ENCODE measurements around the gene ARHGAP24. TPM values are rescaled to one million over a fixed set of nuclear protein-coding genes. Genes with fewer than 3 reads are reported as not detected.
"Not testable (repeated sequence)": the region's sequence is repeated elsewhere in the genome, so short reads cannot be mapped to it uniquely, and the experiment has no call there.

ARHGAP24 gene
- polyA plus RNA-seq, 1 donor, result 110 TPM

- DNase-seq, result no peak
Measured at GRCh38 chr4:85818700-85819099, 343.8 kb downstream of the ARHGAP24 start.

GRCh38 chr4:85820101-85820500 lies 345.2 kb downstream of the ARHGAP24 start:
- DNase-seq, result not testable (repeated sequence)

DNA sequence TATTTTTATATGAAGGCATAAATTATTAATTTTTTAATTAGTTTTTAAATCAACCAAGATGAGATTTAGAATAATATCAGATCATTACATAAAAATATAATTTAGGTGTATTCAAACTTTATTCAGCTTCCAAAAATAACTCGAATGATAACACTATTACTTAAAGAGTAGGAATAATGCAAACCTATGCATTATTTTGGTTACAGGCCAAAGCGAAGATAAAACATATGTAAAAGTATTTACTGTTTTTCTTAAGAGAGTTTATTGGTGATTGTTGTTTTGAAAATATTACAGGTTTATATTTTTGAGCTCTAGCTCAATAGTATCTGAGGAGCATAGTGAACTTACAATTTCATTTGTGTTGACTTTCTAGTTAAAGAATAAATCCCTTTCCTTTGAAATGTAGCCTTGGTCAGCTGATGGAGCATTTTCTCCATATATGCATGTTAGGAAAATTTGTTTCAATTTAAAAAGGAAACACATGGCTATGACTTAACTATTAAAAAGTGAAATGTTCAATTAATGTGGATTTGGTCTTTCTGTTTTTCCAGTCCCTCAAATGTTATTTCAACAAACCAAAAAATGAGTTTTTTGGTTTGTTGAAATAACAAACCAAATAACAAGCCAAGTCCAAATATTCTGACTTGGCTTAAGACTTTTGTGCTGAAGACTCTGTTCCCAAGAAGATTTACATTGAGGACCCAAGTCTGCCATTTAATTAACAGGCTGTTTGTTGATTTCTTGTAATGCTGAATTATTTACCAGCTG lies 346.9 kb downstream of the ARHGAP24 start:
- no peak for DNase-seq

DNA sequence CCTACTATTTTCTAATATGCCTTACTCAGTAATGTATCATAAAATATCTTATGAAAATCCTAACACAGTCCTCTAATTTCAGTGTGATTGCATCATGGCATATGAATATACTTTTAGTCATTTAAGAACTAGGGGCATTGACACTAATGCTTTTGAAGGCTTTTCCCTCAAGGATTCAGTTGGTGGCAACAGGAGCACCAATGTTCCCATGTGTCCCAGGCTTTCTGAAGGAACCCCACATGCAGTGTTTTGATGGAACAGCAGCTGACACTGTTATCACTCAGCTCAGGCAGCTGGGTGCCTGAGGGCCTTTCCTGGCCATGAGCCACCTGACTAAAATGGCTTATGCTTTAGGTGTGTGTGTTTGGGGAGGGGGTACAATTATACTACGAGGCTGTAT lies 348.3 kb downstream of the ARHGAP24 start:
- DNase-seq, result no peak

- DNase-seq, result no peak
Measured at GRCh38 chr4:85824166-85824945, 349.4 kb downstream of the ARHGAP24 start.

DNA sequence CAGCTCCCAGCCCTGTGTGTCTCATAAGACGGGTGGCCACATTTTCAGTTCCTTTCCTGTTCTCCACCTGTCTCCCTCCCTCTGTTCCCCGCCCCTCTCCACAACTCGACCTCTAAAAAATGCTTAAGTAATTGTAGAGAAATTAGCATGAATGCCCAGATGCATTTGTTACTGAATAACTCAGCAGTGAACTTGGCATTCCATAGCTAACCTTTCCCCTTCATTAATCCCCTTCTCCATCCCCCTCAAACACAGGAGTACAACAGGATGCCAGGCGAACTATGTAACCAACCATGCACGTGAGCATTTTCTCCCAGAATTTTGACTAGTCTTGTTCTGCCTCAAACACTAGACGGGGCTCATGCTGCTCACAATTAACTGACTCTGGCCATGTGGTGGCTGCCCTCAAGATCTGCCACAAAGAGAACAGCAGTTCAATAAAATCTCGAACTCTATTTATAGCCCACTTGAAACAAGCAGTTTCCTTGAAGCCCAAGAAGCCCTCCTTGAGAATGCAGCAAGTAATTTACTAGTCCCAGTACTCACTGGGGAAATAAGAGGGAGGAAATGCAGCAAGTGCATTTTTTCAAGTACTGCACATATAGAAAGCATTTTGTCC lies 351.2 kb downstream of the ARHGAP24 start:
- peak; percentile 89 for DNase-seq

- peak; percentile 59 for DNase-seq
Measured at GRCh38 chr4:85828027-85828890, 353.3 kb downstream of the ARHGAP24 start.

- no peak for DNase-seq
Measured at GRCh38 chr4:85829276-85830051, 354.5 kb downstream of the ARHGAP24 start.

DNA sequence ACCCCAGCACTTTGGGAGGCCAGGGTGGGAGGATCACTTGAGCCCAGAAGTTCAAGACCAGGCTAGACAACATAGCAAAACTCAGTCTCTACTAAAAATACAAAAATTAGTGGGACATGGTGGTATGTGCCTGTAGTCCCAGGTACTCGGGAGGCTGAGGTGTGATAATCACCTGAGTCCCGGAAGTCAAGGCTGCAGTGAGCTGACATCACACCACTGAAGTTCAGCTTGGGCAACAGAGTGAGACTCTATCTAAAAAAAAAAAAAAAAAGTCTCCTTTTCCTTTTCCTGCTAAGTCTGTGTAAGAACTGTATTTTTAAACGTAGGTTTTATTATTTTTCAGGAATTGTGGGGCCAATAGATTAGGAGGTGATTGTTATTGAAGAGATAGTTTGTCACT lies 356.7 kb downstream of the ARHGAP24 start:
- no peak for DNase-seq

- DNase-seq, result no peak
Measured at GRCh38 chr4:85833302-85833701, 358.4 kb downstream of the ARHGAP24 start.

GRCh38 chr4:85834934-85835333 lies 360.0 kb downstream of the ARHGAP24 start:
- no peak for DNase-seq

DNA sequence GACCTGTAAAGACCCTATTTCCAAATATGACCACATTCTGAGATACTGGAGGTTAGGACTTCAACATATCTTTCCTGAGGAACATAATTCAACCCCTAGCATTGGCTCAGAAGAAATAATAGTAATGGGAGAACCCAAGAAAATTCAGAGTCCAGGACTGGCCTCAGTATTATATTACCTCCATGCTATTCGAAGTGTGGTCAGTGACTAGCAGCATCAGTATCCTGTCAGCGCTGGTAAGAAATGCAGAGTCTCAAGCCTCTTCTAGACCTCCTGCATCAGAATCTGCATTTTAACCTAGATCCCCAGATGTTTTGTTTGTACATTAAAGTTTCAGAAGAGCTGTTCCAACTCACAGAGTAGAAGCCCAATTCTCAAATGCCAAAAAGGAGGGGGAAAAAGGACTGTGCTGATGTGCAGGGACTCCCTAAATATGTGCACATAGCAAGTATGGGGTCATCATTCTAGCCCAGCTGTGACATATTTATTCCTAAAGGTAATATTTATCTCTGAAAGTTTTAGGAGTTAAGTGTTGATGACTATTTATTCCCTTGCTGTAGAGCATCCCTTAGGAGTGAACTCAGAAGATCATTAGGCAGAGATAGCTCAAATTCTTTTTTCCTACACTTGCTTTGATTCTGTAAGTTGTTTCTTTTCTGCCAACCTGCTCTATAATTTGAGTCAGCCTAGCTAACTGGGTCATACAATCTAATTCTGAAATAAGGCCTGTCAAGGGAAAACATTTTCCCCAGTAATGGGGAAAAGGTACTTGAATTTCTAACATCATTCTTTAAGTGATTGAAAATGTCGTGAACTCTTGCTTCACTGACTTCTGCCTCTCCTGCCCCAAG lies 361.9 kb downstream of the ARHGAP24 start:
- DNase-seq, result no peak

GRCh38 chr4:85837439-85837733 lies 362.4 kb downstream of the ARHGAP24 start:
- no peak for DNase-seq

DNA sequence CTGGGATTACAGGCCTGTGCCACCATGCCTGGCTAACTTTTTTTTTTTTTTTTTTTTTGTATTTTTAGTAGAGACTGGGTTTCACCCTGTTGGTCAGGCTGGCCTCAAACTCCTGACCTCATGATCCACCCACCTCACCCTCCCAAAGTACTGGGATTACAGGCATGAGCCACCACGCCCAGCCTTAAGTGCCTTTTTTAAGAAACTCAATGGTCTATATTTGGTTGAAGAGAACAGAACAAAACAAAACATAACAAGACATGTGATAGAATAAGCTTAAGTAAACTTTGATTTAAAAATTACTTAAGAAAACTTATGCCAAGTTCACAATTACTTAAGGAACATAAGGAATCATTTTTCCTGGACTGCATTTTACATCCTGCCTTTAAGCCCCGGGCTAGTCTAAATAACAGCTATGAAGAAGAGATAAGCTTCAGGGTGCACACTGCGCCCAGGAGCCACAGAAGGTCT lies 365.1 kb downstream of the ARHGAP24 start:
- not testable (repeated sequence) for DNase-seq

DNA sequence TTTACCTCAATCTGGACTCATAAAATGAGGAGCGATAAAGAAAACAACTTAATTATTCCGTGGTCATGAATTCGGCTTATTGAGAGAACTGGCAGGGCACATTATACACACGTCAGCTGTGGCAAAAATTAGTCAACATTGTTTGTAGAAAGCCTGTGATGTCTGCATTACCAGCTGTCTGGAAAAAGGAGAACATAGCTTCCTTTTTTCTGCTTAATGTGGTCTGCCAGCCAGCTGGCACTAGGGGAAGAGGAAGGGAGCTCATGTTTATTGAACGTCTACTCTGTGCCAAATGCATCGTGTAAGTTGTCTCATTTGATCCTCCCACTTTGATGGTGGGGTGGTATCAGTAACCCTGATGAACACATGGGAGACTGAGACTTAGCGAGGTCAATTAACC lies 367.6 kb downstream of the ARHGAP24 start:
- DNase-seq, result no peak

- not testable (repeated sequence) for DNase-seq
Measured at GRCh38 chr4:85853740-85854139, 378.8 kb downstream of the ARHGAP24 start.

GRCh38 chr4:85854546-85854945 lies 379.6 kb downstream of the ARHGAP24 start:
- DNase-seq, result no peak

- no peak for DNase-seq
Measured at GRCh38 chr4:85860066-85860740, 385.3 kb downstream of the ARHGAP24 start.

- DNase-seq, result peak; percentile 70
Measured at GRCh38 chr4:85861064-85861765, 386.3 kb downstream of the ARHGAP24 start.
